HG02973 (cell line): ENCODE measurements around the gene SACS.

Source experiments
- ATAC-seq: cut with Tn5 transposase; IDR thresholded peaks from one replicate; pipeline ENCODE4 v1.9.1; 2021; ENCODE audit warnings: moderate library complexity; ENCODE audit not compliant: unreplicated experiment

The SACS gene

DNA sequence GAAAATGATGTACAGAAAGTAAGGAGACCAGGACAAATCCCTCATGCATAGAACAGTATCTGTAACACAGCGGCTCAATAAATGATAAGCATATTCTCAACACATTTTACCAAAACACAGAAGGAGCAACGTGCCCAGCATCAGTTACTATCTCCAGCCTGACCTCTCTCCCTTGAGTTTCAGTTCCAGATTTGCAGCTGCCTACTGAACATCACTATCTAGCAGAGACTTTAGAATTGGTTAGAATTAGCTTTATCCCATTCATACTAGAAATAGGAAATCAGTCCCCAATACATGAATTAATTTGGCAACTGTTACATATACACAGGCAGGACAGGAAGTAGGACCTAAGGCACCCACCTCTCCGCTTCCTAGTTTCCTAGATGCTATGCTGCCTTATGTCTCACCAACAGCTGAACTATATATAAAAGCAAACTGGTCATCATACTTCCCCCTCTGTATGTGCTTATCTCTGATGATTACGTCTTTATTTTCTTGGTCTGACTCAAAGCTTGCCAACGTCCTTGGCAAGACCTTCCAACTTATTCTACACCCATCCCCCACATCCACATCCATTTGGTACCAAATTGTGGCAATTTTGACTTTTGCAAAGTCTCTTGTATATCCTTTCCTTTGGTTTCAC lies 61.1 kb downstream of the SACS start:
- no peak for ATAC-seq

DNA sequence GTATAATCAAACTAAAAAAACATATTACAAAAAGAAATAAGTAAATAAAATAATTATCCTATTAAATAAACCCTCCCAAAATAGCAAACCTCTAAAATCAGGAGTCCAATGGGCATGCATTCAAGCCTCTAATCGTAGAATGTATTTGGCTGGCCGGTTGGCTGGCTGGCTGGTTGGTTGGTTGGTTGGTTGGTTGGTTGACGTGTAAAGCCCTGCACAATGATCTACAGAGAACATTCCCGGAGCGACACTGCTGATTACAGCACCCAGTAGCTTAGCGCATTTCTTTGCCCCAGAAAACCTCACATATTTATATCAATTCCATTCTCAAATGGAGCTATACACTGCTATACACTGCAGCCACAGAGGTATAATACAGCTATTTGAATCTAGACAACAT lies 65.6 kb downstream of the SACS start:
- no peak for ATAC-seq

GRCh38 chr13:23365652-23366051 lies 67.8 kb downstream of the SACS start:
- ATAC-seq = no peak

- no peak for ATAC-seq
Observed at GRCh38 chr13:23359882-23360281, 73.6 kb downstream of the SACS start.

DNA sequence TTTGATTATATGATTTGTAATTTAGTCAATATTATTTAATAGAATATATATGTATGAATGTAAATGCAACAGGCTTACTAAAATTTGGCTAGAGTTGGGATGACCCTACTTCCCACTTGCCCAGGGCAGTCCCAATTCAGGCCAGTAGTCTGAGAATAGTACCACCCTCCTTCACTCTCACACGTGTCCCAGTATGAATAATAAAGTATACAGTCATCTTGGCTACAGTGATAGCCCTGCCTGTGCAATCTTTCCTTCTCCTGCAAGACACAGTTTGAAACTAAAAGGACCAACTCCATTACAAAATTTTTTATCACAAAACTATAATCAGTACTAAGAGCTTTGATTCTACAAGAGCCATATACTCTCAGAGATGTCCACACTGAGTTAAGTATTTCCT lies 76.2 kb downstream of the SACS start:
- no peak for ATAC-seq

- no peak for ATAC-seq
Observed at GRCh38 chr13:23356368-23356767, 77.1 kb downstream of the SACS start.

- no peak for ATAC-seq
Observed at GRCh38 chr13:23354520-23354919, 79.0 kb downstream of the SACS start.

- no peak for ATAC-seq
Observed at GRCh38 chr13:23352161-23352560, 81.3 kb downstream of the SACS start.

DNA sequence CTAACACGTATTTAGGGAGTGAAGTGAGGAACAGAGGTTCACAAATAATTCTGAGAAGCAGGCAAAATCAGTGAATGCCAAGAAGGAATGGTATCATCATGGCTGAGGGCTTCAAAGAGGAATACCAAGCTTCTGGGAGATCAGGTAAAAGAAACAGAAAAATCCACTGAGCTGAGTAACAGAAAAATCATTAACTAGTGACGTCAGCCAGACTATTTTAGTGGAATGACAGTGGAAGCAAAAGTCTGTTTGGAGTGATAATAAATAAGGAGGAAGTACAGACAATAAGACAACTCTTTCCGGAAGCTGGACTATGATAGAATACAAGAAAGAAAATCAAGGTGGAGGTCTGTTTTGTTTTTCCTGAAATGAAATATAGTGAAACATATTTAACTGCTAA lies 83.5 kb downstream of the SACS start:
- no peak for ATAC-seq

GRCh38 chr13:23349161-23349897 lies 84.2 kb downstream of the SACS start:
- ATAC-seq = no peak

DNA sequence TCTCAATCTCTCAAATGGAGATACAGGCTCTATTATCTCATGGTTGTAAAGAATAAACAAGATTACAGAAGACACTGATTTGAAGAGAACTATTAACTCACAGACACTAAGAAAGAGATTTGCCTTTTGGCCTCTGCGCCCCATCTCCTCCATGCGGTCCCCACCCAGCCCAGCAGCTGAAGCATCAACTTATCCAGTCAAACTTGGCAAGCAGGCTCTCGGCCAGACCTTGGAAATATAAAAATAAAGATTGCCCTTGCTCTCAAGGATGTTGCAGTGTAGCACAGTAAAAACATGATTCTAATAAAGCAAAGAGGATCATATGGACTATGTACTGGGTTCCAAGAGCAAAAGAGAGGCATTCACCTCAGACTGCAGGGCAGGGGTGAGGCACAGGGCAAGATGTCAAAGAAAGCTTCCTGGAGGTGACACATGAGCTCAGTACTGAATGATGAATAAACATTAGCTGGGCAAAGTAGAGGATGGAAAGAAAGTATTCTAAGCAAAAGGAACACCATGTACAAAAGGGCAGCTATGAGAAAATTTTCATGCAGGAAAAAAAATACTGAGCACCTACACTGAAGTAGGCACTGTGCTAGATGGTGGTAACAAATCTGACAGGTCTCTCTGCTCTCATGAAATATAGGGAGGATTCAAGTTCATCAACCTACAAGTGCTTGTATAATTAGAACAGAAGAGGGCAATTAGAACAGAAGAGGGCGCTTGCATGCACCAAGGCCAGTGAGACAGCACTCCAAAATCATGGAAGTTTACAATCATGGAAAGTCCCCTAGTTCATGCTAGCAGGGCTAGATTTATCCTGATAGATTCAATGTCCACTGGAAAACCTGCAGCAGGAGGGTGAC lies 85.0 kb downstream of the SACS start:
- no peak for ATAC-seq

DNA sequence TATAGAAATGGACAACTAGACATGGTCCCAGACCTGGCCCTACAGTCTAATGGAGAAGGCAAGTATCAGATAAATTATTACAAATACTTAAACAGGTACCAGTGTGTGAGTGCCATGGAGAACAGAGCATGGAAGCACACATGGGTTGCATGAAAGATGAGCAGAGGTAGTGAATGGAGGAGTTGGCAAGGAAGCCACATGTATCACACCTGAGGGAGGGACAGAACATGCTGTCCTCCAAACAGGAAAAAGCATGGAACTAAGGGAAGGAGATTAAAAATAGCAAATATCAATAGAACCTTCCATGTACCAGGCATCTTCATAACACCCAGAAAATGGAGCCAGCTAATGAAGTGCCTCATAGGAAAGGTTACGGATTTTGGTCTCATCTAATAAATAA lies 85.9 kb downstream of the SACS start:
- no peak for ATAC-seq

GRCh38 chr13:23344931-23345595 lies 88.4 kb downstream of the SACS start:
- ATAC-seq = no peak

- no peak for ATAC-seq
Observed at GRCh38 chr13:23339225-23339624, 94.3 kb downstream of the SACS start.

- no peak for ATAC-seq
Observed at GRCh38 chr13:23330356-23330755, 103.1 kb downstream of the SACS start.

DNA sequence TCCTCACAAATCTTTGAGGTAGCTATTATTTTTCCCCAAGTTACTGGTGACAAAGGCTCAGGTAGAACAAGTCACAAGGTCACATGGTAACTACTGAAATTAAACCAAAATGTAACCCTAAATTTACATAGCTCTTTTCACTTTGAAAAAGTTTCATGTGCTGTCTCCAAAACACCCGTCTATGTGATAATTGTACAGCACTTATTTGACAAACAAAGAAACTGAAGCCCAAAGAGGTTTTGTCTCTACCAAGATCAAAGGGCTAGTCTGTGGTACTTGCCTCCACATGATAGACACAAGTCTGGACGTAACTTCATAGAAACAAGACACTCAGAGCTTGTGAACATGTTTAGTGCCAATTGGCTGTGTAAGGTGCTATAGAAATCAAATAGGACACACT lies 108.3 kb downstream of the SACS start:
- no peak for ATAC-seq

- ATAC-seq = no peak
Observed at GRCh38 chr13:23323946-23324709, 109.4 kb downstream of the SACS start.

- no peak for ATAC-seq
Observed at GRCh38 chr13:23322353-23323336, 110.9 kb downstream of the SACS start.

DNA sequence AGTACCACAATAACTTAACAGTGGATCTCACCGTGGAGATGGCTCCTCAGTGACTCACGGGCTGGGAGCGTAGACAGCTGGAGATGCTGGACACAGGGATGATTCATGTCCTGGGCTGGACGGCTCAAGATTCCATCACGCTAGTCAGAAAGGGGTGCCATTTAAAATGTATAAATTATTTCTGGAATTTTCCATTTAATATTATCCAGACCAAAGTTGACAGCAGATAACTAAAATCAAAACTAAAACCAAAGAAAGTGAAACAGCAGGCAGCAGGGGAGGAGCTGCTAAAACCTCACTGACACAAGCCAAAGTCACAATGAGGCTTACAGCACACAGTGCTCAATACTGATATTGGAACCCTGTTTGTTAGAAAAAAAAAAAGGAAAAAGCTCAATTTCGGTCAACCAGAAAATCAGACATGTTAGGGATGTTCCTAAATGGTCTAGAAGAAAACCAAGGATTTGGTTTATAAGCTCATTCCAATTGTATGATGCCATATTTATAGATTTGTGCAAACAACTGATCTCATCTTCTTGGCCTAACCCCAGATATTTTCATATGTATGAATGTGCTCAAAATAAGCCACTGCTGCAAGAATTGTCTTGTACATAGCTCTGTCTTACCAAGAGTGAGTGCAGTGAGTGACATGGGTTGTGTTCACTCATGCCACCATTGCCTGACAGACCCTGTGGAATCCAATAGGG lies 111.8 kb downstream of the SACS start:
- ATAC-seq = peak; percentile 86
